RPMI8226 (cell line): ENCODE results near the gene GRM7.

Experiments
- DNase-seq: peaks from one replicate; pipeline ENCODE4 v3.0.0-alpha.2; 2015

The GRM7 gene

GRCh38 chr3:7683426-7683825 is 822.5 kb downstream of the GRM7 start:
- DNase-seq = no peak

DNA sequence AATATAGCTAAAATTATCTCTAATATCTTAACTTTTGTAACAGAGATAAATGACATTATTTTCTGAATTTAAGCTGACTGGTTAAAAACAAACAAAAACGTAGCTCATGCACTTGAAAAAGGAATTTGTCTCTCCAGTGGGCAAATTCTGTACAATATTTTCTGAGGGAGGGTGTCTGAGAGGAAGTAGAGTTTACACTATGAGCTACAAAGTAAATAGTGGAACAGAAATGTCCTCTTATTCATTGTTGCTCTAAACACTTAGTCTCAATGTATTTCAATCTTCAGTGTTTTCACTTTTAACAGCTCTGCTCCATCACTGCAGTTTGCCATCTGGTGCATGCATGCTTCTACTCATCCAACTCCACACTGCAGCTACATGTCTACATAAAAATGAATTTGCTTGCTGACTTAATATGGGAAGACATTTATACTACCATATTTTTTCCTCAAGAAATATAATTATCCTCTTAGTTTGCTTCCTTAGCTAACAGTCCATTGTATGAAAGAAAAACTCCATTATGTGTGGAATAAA is 823.3 kb downstream of the GRM7 start:
- no peak for DNase-seq

DNA sequence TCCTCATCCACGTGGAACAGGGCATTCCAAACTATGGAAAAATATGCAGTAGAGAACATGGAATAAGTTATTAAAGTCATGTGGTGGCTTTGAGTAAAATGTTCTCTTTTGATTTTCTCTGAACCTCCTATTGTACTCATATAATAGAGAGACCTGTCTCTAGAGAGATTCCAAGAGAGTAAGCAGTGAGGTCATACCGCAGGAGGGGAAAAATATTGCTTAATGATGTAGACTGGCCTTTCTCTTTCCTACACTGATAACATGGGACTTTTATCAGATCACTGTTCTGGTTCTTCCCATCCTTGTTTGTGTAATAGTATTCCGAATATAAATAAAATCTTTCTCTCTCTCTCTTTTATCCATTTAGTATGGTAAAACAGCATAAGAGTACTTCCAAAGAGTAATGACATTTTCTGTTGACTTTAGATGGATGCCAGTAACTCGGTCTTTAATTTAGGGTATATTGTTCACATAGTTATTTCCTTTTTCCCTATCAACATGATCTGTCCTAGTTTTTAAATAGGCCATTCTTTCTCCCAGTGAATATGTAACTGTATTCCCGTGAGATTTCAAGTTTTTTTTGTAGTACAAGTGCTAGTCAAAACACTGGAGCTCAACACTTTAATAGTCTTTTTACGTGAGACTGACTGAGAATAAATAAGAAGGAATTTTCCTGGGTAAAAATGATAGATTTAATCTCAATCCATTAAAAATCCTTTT is 826.7 kb downstream of the GRM7 start:
- DNase-seq = no peak

DNA sequence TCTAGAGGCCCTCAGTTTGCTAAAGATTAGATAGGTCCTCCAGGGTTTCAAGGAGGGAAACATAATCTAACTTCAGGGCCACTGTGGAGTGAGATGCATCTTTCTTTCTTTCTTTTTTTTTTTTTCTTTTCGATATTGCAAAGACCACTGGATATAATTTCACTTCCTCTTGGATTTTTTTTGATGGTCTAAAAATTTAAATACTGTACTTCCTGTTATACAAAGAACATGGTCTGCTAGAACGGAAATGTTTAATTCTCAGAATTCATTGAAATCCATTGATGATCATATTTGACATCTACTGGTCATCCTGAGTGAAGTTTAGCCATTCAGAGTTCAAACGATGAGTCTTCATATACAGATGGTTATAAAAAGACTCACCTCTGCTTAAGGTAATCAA is 832.0 kb downstream of the GRM7 start:
- DNase-seq = no peak

GRCh38 chr3:7693976-7694375 is 833.1 kb downstream of the GRM7 start:
- no peak for DNase-seq

- DNase-seq = no peak
Observed at GRCh38 chr3:7695049-7695448, 834.1 kb downstream of the GRM7 start.

DNA sequence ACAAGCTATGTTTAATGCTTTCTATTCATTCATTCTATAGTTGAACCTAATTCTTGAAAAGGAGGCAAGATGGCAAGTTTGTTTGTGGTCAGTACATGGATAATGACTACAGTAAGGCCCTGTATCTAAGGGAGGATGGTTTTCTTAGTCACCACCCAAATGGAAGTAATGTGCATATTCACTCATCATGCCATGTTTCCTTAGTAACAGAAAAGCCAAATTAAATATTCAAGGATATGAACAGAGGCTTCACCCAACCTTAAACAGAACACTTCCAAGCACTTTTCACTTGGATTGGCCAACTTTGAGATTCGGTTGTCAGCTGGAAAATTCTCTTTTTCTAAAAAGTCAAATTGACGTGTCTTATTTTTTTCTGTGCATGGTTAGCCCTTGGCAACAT is 835.4 kb downstream of the GRM7 start:
- no peak for DNase-seq

GRCh38 chr3:7697548-7697947 is 836.6 kb downstream of the GRM7 start:
- no peak for DNase-seq

- DNase-seq = no peak
Observed at GRCh38 chr3:7700539-7700938, 839.6 kb downstream of the GRM7 start.

DNA sequence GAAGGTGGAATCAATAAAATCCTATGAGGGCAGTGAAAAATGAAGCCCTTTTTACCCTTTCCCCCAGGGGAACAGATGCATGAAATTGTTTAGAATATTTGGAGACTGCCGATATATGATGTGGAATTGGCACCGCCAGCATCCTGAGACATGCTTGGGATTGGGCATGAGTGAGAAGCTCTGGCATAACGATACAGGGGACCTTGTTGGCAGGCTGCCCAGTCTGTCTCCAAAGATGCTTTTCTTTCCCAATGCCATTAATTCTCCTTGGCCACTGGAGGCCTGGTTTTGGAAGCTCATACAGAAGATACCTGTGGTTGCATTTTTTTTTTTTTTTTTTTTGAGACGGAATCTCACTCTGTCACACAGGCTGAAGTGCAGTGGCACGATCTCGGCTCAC is 840.1 kb downstream of the GRM7 start:
- no peak for DNase-seq

GRCh38 chr3:7707187-7707586 is 846.3 kb downstream of the GRM7 start:
- no peak for DNase-seq

DNA sequence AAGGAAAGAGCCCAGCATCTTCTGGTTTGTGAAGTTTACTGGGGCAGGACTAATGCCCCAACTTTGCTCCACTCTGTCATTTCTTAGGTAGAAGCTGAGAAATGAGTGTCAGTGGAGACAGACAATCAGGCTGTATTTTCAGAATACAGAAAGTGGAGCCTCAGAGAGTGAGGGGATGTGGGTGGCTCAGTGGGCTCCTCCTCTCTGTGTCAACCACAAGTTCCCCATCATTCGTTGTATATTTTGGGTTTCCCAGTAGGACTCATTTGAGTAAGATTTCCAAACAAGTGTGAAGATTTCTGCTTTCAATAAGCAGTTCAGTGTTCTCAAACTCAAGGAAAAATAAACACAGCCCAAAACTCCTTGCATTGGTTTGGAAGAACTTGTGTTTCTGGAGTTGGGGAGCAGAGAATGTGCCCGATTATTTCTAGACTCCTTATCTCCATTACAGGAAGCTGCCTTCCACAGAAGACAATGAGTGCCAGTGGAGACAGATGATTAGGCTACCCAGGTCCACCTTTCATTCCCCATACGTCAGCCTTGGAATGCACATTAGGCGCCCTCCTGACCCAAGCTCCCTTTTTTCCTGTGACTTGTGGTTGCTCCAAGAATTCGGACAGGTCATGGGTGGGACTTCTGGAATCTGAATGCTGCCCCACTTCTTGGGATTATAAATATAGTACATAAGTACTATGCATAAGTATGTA is 848.6 kb downstream of the GRM7 start:
- no peak for DNase-seq

- DNase-seq = no peak
Observed at GRCh38 chr3:7710284-7710683, 849.4 kb downstream of the GRM7 start.

GRCh38 chr3:7713724-7714123 is 852.8 kb downstream of the GRM7 start:
- DNase-seq = no peak

DNA sequence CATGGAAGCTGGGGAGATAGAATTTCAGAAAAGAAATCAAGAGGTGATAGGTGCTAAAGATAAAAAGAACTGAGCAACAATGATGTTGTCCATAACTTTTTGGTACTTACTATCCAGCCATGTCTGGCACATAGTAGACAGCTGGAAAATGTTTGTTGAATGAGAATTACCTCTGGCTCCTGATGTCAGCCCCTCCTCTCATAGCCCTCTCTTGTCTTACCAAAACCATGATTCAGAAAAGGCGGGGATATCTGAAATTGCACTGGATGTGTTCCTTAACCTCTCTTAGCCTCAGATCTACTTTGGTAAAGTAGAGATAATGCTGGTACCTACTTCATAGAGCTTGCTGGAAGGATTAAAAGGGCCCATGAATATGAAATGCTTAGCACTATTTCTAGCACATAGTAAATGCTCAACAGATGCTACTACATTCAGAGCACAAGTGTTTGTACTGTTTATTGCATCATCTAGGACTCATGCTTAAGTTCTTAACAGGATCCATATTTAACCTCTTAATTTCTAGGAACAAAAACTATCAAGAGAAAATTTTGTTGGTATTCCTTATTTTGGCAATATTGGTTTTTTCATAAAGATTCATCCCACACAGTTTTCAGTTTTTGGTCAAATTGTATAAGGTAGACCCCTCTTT is 859.9 kb downstream of the GRM7 start:
- no peak for DNase-seq

DNA sequence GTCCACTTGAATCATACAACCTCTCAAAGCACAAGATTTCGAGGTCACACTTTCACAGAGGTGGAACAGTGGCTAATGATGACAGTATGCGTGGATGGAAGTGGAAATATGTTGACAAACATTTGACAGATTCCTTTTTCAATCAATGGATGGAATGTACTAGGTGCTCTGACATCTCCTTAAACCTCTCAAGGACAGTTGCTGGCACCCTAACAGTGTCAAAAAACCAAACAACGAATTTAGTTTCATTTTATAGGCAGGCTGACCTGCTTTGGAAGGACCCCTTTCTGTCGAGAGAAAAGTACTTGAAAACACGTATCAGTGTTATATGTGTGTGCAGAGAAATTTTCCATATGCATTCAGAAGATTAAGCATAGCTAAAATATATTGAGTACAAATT is 861.0 kb downstream of the GRM7 start:
- DNase-seq = no peak

DNA sequence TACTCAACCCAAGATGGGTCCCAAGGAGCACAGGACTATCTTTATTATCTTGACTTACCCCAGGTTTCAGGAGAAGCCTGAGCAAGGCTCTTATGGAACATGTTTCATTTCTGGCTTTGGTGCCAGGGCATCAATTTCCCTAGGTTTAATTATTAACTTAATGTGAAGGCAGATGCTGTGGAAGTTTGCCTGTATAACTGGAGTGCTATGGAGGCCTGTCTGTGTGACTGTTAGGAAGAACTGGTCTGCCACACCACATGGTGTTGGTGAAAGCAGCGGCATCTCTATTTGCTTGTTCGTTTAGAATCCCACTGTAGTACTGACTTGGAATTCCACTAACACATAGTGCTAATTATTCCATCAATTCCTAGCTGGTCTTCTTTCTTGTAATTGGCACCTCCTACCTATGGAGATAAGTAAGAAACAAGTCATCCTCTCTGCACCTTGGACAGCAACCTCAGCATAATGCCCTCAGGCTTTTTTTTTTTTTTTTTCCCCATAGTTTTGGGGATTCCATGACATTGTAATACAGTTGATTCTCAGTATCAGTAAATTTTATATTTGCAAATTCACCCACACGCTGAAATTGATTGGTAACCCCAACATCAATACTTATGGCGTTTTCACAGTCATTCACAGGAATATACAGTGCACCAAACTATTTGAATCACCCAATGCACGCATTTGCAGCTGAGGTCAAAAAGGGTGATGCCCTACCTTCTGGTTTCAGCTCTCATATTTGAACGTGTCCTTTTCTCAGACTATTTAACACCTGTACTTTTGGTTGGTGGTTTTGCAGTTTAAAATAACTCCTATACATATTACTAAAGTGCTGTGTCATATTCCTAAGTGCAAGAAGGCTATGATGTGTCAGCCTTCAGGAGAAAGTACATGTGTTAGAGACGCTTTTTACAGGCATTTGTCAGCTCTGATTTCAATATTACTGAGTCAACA is 867.9 kb downstream of the GRM7 start:
- no peak for DNase-seq

GRCh38 chr3:7733933-7734332 is 873.0 kb downstream of the GRM7 start:
- DNase-seq = no peak

- no peak for DNase-seq
Observed at GRCh38 chr3:7734456-7734855, 873.5 kb downstream of the GRM7 start.

DNA sequence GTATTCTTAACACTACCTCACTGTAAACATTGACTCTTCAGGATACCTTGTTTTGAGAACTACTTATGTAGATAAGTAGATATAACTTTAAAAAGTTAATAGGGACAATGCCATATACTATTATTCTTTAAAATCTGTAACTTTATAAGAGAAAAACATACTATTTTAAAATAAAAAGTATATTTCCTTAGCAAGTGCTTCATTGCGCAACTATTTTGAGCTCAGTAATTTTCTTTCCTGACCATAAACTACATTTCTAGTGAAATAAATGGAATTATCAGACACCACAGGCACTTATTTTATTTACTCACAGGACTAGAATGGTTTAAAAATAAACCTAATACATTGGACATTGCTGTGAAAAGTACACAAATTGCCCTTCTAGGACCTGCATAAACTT is 876.3 kb downstream of the GRM7 start:
- DNase-seq = no peak

DNA sequence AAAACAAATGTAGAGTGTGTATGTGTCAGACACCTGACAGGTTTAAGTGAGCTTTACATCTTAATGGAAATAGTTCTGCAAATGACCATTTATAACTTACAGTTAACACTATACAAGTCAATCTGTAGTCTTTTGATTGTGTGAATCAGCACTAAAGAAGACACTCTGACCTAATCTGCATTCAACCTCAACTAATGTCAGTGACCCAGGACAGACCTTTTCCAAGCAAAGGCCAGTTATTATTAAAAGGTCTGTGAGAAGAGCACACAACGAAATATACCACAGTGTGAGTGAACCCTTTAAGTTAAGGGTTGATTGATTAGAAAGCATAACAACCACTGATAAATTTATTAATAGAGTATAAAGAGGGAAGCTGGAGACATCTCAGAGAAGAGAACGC is 878.8 kb downstream of the GRM7 start:
- DNase-seq = no peak

DNA sequence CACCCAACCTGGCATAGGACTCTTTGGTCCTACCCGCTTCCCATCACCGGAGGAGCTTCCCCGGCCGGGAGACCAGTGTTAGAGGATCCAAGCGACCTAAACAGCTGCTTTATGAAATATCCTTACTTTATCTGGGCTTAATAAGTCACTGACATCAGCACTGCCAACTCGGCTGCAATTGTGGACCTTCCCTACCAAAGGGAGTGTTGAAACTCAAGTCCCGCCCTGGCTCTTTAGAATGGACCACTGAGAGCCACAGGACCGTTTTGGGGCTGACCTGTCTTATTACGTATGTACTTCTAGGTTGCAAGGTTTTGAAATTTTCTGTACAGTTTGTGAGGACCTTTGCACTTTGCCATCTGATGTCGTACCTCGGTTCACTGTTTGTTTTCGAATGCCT is 879.5 kb downstream of the GRM7 start:
- DNase-seq = no peak

DNA sequence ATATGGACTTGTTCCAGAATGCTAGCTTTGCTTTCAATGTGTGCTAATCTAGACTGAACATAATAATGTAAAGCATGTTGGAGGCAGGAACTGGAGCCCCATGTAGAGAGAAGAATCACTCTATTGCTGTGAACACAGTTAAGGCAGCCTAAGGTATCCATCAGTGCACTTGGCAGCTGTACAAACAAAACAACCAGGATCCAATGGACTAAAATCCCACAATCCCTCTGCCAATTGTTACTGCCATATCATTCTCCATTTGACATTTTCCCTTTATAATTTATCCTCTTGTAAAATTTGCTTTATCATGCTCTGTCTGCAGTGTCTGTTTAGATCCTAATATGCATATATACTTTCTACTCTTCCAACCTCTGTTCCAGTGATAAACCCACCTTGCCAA is 883.9 kb downstream of the GRM7 start:
- DNase-seq = no peak
